ENCODE data around the gene PLD5. TPM values are rescaled to one million over a fixed set of nuclear protein-coding genes. Genes with fewer than 3 reads are reported as not detected.

PLD5 gene
- total and polyA plus RNA-seq, 4 donors = under 0.01 to 0.17 (median 0.05) TPM; not detected in 1

GRCh38 chr1:242196101-242196500, 328.4 kb downstream of the PLD5 start:
- no peaks in the 10 kb centered on the region for H3K36me3 ChIP-seq (ENCODE audit: control insufficient read depth in 4 of 4, insufficient read depth in 3 of 4, low read depth in 1 of 4, low read length in 3 of 4)
- no peaks in the 10 kb centered on the region for H3K4me1 ChIP-seq (ENCODE audit: control insufficient read depth in 4 of 4, insufficient read depth in 4 of 4, low read length in 3 of 4)
- no peak for DNase-seq (ENCODE audit: low spot score)
- H3K9ac ChIP-seq (ENCODE audit: low read depth in 1 of 2, low read length in 2 of 2) = no peak overlapping the region
- no peak overlapping the region for H3K4me3 ChIP-seq (ENCODE audit: low read depth in 1 of 3, low read length in 3 of 3)
- TF ChIP-seq ZBTB33 (IDR thresholded peaks at IDR 0.05) (no peak), JUND (IDR thresholded peaks at IDR 0.05) (no peak), SP1 (IDR thresholded peaks at IDR 0.05) (no peak), RXRA (IDR thresholded peaks at IDR 0.05) (no peak)
- TF ChIP-seq, protein P1, sequence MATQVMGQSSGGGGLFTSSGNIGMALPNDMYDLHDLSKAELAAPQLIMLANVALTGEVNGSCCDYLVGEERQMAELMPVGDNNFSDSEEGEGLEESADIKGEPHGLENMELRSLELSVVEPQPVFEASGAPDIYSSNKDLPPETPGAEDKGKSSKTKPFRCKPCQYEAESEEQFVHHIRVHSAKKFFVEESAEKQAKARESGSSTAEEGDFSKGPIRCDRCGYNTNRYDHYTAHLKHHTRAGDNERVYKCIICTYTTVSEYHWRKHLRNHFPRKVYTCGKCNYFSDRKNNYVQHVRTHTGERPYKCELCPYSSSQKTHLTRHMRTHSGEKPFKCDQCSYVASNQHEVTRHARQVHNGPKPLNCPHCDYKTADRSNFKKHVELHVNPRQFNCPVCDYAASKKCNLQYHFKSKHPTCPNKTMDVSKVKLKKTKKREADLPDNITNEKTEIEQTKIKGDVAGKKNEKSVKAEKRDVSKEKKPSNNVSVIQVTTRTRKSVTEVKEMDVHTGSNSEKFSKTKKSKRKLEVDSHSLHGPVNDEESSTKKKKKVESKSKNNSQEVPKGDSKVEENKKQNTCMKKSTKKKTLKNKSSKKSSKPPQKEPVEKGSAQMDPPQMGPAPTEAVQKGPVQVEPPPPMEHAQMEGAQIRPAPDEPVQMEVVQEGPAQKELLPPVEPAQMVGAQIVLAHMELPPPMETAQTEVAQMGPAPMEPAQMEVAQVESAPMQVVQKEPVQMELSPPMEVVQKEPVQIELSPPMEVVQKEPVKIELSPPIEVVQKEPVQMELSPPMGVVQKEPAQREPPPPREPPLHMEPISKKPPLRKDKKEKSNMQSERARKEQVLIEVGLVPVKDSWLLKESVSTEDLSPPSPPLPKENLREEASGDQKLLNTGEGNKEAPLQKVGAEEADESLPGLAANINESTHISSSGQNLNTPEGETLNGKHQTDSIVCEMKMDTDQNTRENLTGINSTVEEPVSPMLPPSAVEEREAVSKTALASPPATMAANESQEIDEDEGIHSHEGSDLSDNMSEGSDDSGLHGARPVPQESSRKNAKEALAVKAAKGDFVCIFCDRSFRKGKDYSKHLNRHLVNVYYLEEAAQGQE (IDR thresholded peaks at IDR 0.05) = no peak
- H3K27me3 ChIP-seq (ENCODE audit: control insufficient read depth in 4 of 4, insufficient read depth in 4 of 4, low read length in 3 of 4) = no peaks in the 10 kb centered on the region
- no peak overlapping the region for H3K27ac ChIP-seq (ENCODE audit: low read depth in 1 of 2, low read length in 2 of 2)
- no peaks in the 10 kb centered on the region for H3K9me3 ChIP-seq (ENCODE audit: control insufficient read depth in 4 of 4, low read length in 3 of 4)
- WGBS = 81% methylated on average over 7 of the region's 7 CpGs

- 88% methylated on average over 2 of the region's 2 CpGs for WGBS
- Histone ChIP-seq H3K27me3 (ENCODE audit: control insufficient read depth in 4 of 4, insufficient read depth in 4 of 4, low read length in 3 of 4) (no peaks in the 10 kb centered on the region), H3K4me3 (ENCODE audit: low read depth in 1 of 3, low read length in 3 of 3) (no peak overlapping the region), H3K4me1 (ENCODE audit: control insufficient read depth in 4 of 4, insufficient read depth in 4 of 4, low read length in 3 of 4) (no peaks in the 10 kb centered on the region), H3K36me3 (ENCODE audit: control insufficient read depth in 4 of 4, insufficient read depth in 3 of 4, low read depth in 1 of 4, low read length in 3 of 4) (no peaks in the 10 kb centered on the region), H3K9me3 (ENCODE audit: control insufficient read depth in 4 of 4, low read length in 3 of 4) (no peaks in the 10 kb centered on the region), H3K9ac (ENCODE audit: low read depth in 1 of 2, low read length in 2 of 2) (no peak overlapping the region), H3K27ac (ENCODE audit: low read depth in 1 of 2, low read length in 2 of 2) (no peak overlapping the region)
- TF ChIP-seq SP1 (IDR thresholded peaks at IDR 0.05) = no peak
- no peak for TF ChIP-seq ZBTB33 (IDR thresholded peaks at IDR 0.05)
- no peak for TF ChIP-seq YY1 (IDR thresholded peaks at IDR 0.05)
- TF ChIP-seq HNF4A (conservative IDR thresholded peaks at IDR 0.05) = no peak
- no peak for TF ChIP-seq FOXA2 (IDR thresholded peaks at IDR 0.05)
- no peak for TF ChIP-seq FOXA1 (IDR thresholded peaks at IDR 0.05)
- TF ChIP-seq GABPA (IDR thresholded peaks at IDR 0.05 in 1 of 2, conservative IDR thresholded peaks at IDR 0.05 in 1 of 2) = no peak
- DNase-seq (ENCODE audit: low spot score) = no peak
Observed at GRCh38 chr1:242189591-242189990, 334.9 kb downstream of the PLD5 start.

DNA sequence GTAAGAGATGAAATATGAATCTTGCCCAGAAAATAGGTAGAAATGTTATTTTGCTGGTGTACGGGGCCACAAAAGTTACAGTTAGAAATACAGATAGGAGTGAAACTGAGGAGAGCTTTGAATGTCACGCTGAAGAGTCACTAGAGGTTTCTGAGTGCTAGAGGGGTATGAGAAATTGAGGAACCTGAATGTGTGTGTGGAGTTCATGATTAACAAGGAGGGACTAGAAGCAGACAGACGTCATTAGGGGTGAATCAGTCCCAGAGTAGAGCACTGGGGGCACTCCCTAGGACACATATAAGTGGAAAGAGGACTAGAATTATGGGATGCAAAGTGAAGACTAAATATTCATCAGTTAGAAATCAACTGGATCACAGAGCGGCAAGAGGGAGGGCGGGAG, 336.7 kb downstream of the PLD5 start:
- Histone ChIP-seq H3K9ac (ENCODE audit: low read depth in 1 of 2, low read length in 2 of 2) (no peak overlapping the region), H3K36me3 (ENCODE audit: control insufficient read depth in 4 of 4, insufficient read depth in 3 of 4, low read depth in 1 of 4, low read length in 3 of 4) (no peaks in the 10 kb centered on the region), H3K4me3 (ENCODE audit: low read depth in 1 of 3, low read length in 3 of 3) (no peak overlapping the region), H3K27ac (ENCODE audit: low read depth in 1 of 2, low read length in 2 of 2) (no peak overlapping the region), H3K9me3 (ENCODE audit: control insufficient read depth in 4 of 4, low read length in 3 of 4) (no peaks in the 10 kb centered on the region), H3K4me1 (ENCODE audit: control insufficient read depth in 4 of 4, insufficient read depth in 4 of 4, low read length in 3 of 4) (no peaks in the 10 kb centered on the region), H3K27me3 (ENCODE audit: control insufficient read depth in 4 of 4, insufficient read depth in 4 of 4, low read length in 3 of 4) (no peaks in the 10 kb centered on the region)
- TF ChIP-seq JUND (IDR thresholded peaks at IDR 0.05) = no peak
- no peak for TF ChIP-seq TAF1 (conservative IDR thresholded peaks at IDR 0.05)
- TF ChIP-seq HNF4G (IDR thresholded peaks at IDR 0.05) = no peak
- 71% methylated on average over 5 of the region's 5 CpGs for WGBS
- DNase-seq (ENCODE audit: low spot score) = no peak

All from liver (tissue), 9 donors.